A549 (cell line): ENCODE results near the gene GZF1. TPM values are rescaled to one million over a fixed set of nuclear protein-coding genes. Genes with fewer than 3 reads are reported as not detected.

ENCODE experiments used
- ATAC-seq, 2 experiments: fragments of 200-7000 bp in 1 of 2; fragments of >200 bp in 1 of 2; cut with Nextera tagmentation in 1 of 2; cut with Tn5 transposase in 1 of 2; 3 replicates each; pipeline versions ENCODE4 v1.8.0 to v1.9.1; 2018 to 2020; ENCODE audit warnings: mild to moderate bottlenecking in 1 of 2, moderate library complexity in 1 of 2
- CTCF ChIA-PET: fragments of 300-600 bp; sonication (Branson Sonifier 250); formaldehyde crosslinking; extraction: SDS; loops from one replicate; lab custom pipeline; 2021; ENCODE audit warnings: antibody characterized with exemption, inconsistent platforms; lab: Yijun Ruan, JAX
- POLR2A ChIA-PET: fragments of 350-600 bp; formaldehyde crosslinking; extraction: SDS; loops from one replicate; lab custom pipeline; 2021; ENCODE audit warnings: antibody characterized with exemption, inconsistent platforms; lab: Yijun Ruan, JAX
- DNase-seq, 2 experiments: peaks; one replicate each; pipeline versions ENCODE4 v3.0.0 to v3.0.0-alpha.2; 2011 to 2016; ENCODE audit warnings: low read depth in 1 of 2, low spot score in 1 of 2
- FAIRE-seq: peaks from 2 replicates; lab custom pipeline; 2011; peaks lifted over from hg19 to GRCh38; lab: Jason Lieb, UNC
- H3K27ac ChIP-seq, 2 experiments: fragments of >200 bp; sonication (Bioruptor Twin); formaldehyde crosslinking; 3 replicates each; pipeline ENCODE4 v1.5.1; 2016 to 2017
- H3K4me1 ChIP-seq: fragments of >200 bp; sonication (Bioruptor Twin); formaldehyde crosslinking; 3 replicates; pipeline ENCODE4 v1.6.1; 2016
- H3K4me2 ChIP-seq: fragments of >200 bp; sonication (Bioruptor Twin); formaldehyde crosslinking; 3 replicates; pipeline ENCODE4 v1.6.1; 2016
- H3K4me3 ChIP-seq: fragments of >200 bp; sonication (Bioruptor Twin); formaldehyde crosslinking; 3 replicates; pipeline ENCODE4 v1.5.1; 2016
- H3K9me3 ChIP-seq: fragments of >200 bp; sonication (Bioruptor Twin); formaldehyde crosslinking; 3 replicates; pipeline ENCODE4 v1.6.1; 2016
- ATOH8 ChIP-seq: fragments of 250-450 bp; sonication (Bioruptor Pico); IDR thresholded peaks from 2 replicates; pipeline ENCODE4 v1.5.0; 2020; ENCODE audit warnings: low read depth, mild to moderate bottlenecking, moderate library complexity
- BCL3 ChIP-seq: fragments of >200 bp; sonication (Bioruptor Twin); formaldehyde crosslinking; IDR thresholded peaks from 3 replicates; pipeline ENCODE4 v1.6.1; 2016
- BHLHE40 ChIP-seq: IDR thresholded peaks from 2 replicates; pipeline ENCODE4 v1.6.1; 2012; ENCODE audit warnings: low read depth, low read length, inconsistent platforms
- CBX2 ChIP-seq: fragments of 200-600 bp; sonication (generic); IDR thresholded peaks from 2 replicates; pipeline ENCODE4 v1.6.1; 2016; ENCODE audit warnings: low read depth, mild to moderate bottlenecking, borderline replicate concordance
- CEBPB ChIP-seq, 2 experiments: fragments of >200 bp in 1 of 2; sonication (Bioruptor Twin) in 1 of 2; formaldehyde crosslinking in 1 of 2; IDR thresholded peaks; 2 replicates each; pipeline ENCODE4 v1.6.1; 2012 to 2016
- EHMT2 ChIP-seq: fragments of 200-600 bp; sonication (generic); IDR thresholded peaks from 2 replicates; pipeline ENCODE4 v1.6.1; 2016; ENCODE audit warnings: antibody characterized with exemption, low read depth, mild to moderate bottlenecking, moderate library complexity
- ELK1 ChIP-seq: fragments of 150-350 bp; IDR thresholded peaks from 2 replicates; pipeline ENCODE4 v1.6.1; 2014; ENCODE audit warnings: low read depth, mild to moderate bottlenecking, low read length
- EP300 ChIP-seq, 2 experiments: fragments of >200 bp; sonication (Bioruptor Twin); formaldehyde crosslinking; IDR thresholded peaks; 2 replicates in 1 of 2; 3 replicates in 1 of 2; pipeline ENCODE4 v1.6.1; 2016 to 2017
- FOSL2 ChIP-seq, 2 experiments: fragments of 450-650 bp in 1 of 2; fragments of >200 bp in 1 of 2; sonication (Bioruptor Twin) in 1 of 2; formaldehyde crosslinking; IDR thresholded peaks; 2 replicates each; pipeline versions ENCODE4 v1.5.0 to v1.6.1; 2016 to 2020; ENCODE audit warnings: mild to moderate bottlenecking in 1 of 2, moderate library complexity in 1 of 2
- GATA3 ChIP-seq: IDR thresholded peaks from 2 replicates; pipeline ENCODE4 v1.6.1; 2012; ENCODE audit warnings: borderline replicate concordance
- HDAC2 ChIP-seq: fragments of 200-600 bp; sonication (generic); IDR thresholded peaks from 2 replicates; pipeline ENCODE4 v1.6.1; 2016
- HEYL ChIP-seq: fragments of 250-450 bp; sonication (Bioruptor Pico); IDR thresholded peaks from 2 replicates; pipeline ENCODE4 v1.8.0; 2021; ENCODE audit warnings: mild to moderate bottlenecking, moderate library complexity
- HOXB13 ChIP-seq: fragments of 250-450 bp; sonication (Bioruptor Pico); IDR thresholded peaks from 2 replicates; pipeline ENCODE4 v1.5.0; 2020; ENCODE audit warnings: low read depth, mild to moderate bottlenecking, moderate library complexity
- HOXB5 ChIP-seq: fragments of 250-450 bp; sonication (Bioruptor Pico); IDR thresholded peaks from 2 replicates; pipeline ENCODE4 v1.5.0; 2020; ENCODE audit warnings: mild to moderate bottlenecking, moderate library complexity
- JUN ChIP-seq, 2 experiments: fragments of >200 bp; sonication (Bioruptor Twin); formaldehyde crosslinking; IDR thresholded peaks; 2 replicates in 1 of 2; 3 replicates in 1 of 2; pipeline ENCODE4 v1.6.1; 2016 to 2017
- KDM1A ChIP-seq: fragments of 200-600 bp; sonication (generic); IDR thresholded peaks from 2 replicates; pipeline ENCODE4 v1.6.1; 2016; ENCODE audit warnings: low read depth, mild to moderate bottlenecking
- KDM5A ChIP-seq: fragments of 200-600 bp; sonication (generic); IDR thresholded peaks from 2 replicates; pipeline ENCODE4 v1.6.1; 2016; ENCODE audit warnings: antibody characterized with exemption, mild to moderate bottlenecking
- MAZ ChIP-seq: fragments of 150-350 bp; IDR thresholded peaks from 2 replicates; pipeline ENCODE4 v1.6.1; 2014; ENCODE audit warnings: antibody characterized with exemption, low read depth, low read length, borderline replicate concordance
- NFE2L2 ChIP-seq: fragments of 150-350 bp; conservative IDR thresholded peaks from 2 replicates; pipeline ENCODE4 v1.6.1; 2014; ENCODE audit warnings: low read length
- NPAS2 ChIP-seq: fragments of 250-450 bp; sonication (Bioruptor Pico); IDR thresholded peaks from 2 replicates; pipeline ENCODE4 v1.8.0; 2022; ENCODE audit warnings: mild to moderate bottlenecking, moderate library complexity, borderline replicate concordance
- NR3C1 ChIP-seq: fragments of >200 bp; sonication (Bioruptor Twin); formaldehyde crosslinking; IDR thresholded peaks from 3 replicates; pipeline ENCODE4 v1.6.1; 2017
- POLR2A ChIP-seq: IDR thresholded peaks from 2 replicates; pipeline ENCODE4 v1.6.1; 2012; ENCODE audit warnings: mild to moderate bottlenecking, low read length
- RCOR1 ChIP-seq: fragments of 150-350 bp; IDR thresholded peaks from 2 replicates; pipeline ENCODE4 v1.6.1; 2014; ENCODE audit warnings: antibody characterized with exemption, low read length, low read depth
- SREBF2 ChIP-seq: fragments of 450-650 bp; IDR thresholded peaks from 2 replicates; pipeline ENCODE4 v1.6.1; 2014; ENCODE audit warnings: mild to moderate bottlenecking, moderate library complexity
- ZFP36 ChIP-seq: fragments of 450-650 bp; IDR thresholded peaks from 2 replicates; pipeline ENCODE4 v1.6.1; 2014; ENCODE audit warnings: borderline replicate concordance; ENCODE audit not compliant: partially characterized antibody
- ZNF302 ChIP-seq: fragments of 250-450 bp; sonication (Bioruptor Pico); IDR thresholded peaks from 2 replicates; pipeline ENCODE4 v1.9.0; 2021; ENCODE audit warnings: inconsistent platforms, mild to moderate bottlenecking, moderate library complexity
- WGBS: methylation state at CpG from one replicate; pipeline ENCODE4 v1.1.6; 2017; ENCODE audit errors: missing lambda C conversion rate; 5-methylcytosine and 5-hydroxymethylcytosine counted together
- polyA plus RNA-seq, 4 experiments: library from polyadenylated mRNA; depleted of rRNA in 3 of 4; stranded (reverse); fragments of >200 nt; fragmentation: RNase III in 1 of 4; extraction: RNeasy Plus Mini Kit Qiagen cat#74134 plus additional on column Dnase treatment in 1 of 4; gene quantifications; 2 replicates in 3 of 4; 3 replicates in 1 of 4; pipeline ENCODE4 v1.2.3, GENCODE V29; 2011 to 2017
- TF ChIP-seq, protein P1 (sequence below): fragments of >200 bp; sonication (Bioruptor Twin); formaldehyde crosslinking; IDR thresholded peaks from 2 replicates; pipeline ENCODE4 v1.6.1; 2016
- TF ChIP-seq, protein P2 (sequence below): fragments of 200-600 bp; sonication (generic); IDR thresholded peaks from 2 replicates; pipeline ENCODE4 v1.6.1; 2016; ENCODE audit warnings: antibody characterized with exemption, mild to moderate bottlenecking, moderate library complexity
- TF ChIP-seq, protein P3 (sequence below): IDR thresholded peaks from 2 replicates; pipeline ENCODE4 v1.6.1; 2012
- TF ChIP-seq, protein P4 (sequence below): IDR thresholded peaks from 2 replicates; pipeline ENCODE4 v1.6.1; 2012; ENCODE audit warnings: low read depth, borderline replicate concordance

The GZF1 gene
- polyA plus RNA-seq, 2 of the 4 experiments (the other 2 are of a cell fraction) = 13.2 to 24.7 TPM

GRCh38 chr20:23350196-23350903, 11.6 kb upstream of the GZF1 start, which contains the start of gene NXT1:
TSS of gene NXT1 (plus strand) at chr20:23350791. CDS start at chr20:23354042, 3,251 bp downstream.
- CTCF ChIA-PET = interaction anchor here (0.6 to 3.3 kb wide), 17 partner anchors 8 to 1012 kb away, joined by 3 to 36 read pairs (median 5); partner anchors contain the start of genes GZF1 and NAPB
- peak within 1 kb of the TSS; percentile 81 for H3K4me3 ChIP-seq
- H3K9me3 ChIP-seq = no peaks in the 10 kb centered on the region
- POLR2A ChIA-PET = interaction anchor here (0.6 to 2.6 kb wide), 34 partner anchors 10 to 1016 kb away, joined by 3 to 92 read pairs (median 4); partner anchors contain the start of genes GZF1, NAPB and THBD
- peak within 1 kb of the TSS; percentile 94 to 95 for H3K27ac ChIP-seq
- WGBS = 2% methylated on average over 56 of the region's 65 CpGs
- DNase-seq (peak; percentile 95 to 99), ATAC-seq (peak; percentile 86 to 93), FAIRE-seq (peak; percentile 93)
- peak within 1 kb of the TSS; percentile 89 for H3K4me2 ChIP-seq
- peaks cover 21% of the 10 kb centered on the region for H3K4me1 ChIP-seq
- TF ChIP-seq ZFP36 (no peak), BCL3 (peak; percentile 36; the same call in 2 of the 3 replicates), JUN (IDR thresholded peaks at IDR 0.05) (peak; percentile 85 to 93; a peak in 4 of 5 replicates), KDM5A (no peak), HEYL (CRISPR knock-in tag) (no peak; the same call in 1 of the 2 replicates), NR3C1 (no peak), GATA3 (peak; percentile 16; the same call in 1 of the 2 replicates), BHLHE40 (no peak), HDAC2 (peak; percentile 34; the same call in 1 of the 2 replicates), MAZ (no peak), HOXB5 (peak; percentile 73; the same call in 1 of the 2 replicates), ZNF302 (CRISPR knock-in tag) (no peak), FOSL2 (IDR thresholded peaks at IDR 0.05) (no peak), FOSL2 (CRISPR knock-in tag; IDR thresholded peaks at IDR 0.05) (peak; percentile 14; the same call in 1 of the 2 replicates), RCOR1 (no peak), POLR2A (peak; percentile 79), NFE2L2 (no peak), EP300 (IDR thresholded peaks at IDR 0.05) (no peak; a peak in 1 of 5 replicates), SREBF2 (no peak), CBX2 (no peak), HOXB13 (CRISPR knock-in tag) (no peak; the same call in 1 of the 2 replicates), NPAS2 (CRISPR knock-in tag) (no peak), ELK1 (no peak), CEBPB (IDR thresholded peaks at IDR 0.05) (no peak), EHMT2 (no peak), KDM1A (no peak), ATOH8 (CRISPR knock-in tag) (peak; percentile 26; the same call in 1 of the 2 replicates)
- TF ChIP-seq, protein P1, sequence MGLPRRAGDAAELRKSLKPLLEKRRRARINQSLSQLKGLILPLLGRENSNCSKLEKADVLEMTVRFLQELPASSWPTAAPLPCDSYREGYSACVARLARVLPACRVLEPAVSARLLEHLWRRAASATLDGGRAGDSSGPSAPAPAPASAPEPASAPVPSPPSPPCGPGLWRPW = no peak
- TF ChIP-seq, protein P2, sequence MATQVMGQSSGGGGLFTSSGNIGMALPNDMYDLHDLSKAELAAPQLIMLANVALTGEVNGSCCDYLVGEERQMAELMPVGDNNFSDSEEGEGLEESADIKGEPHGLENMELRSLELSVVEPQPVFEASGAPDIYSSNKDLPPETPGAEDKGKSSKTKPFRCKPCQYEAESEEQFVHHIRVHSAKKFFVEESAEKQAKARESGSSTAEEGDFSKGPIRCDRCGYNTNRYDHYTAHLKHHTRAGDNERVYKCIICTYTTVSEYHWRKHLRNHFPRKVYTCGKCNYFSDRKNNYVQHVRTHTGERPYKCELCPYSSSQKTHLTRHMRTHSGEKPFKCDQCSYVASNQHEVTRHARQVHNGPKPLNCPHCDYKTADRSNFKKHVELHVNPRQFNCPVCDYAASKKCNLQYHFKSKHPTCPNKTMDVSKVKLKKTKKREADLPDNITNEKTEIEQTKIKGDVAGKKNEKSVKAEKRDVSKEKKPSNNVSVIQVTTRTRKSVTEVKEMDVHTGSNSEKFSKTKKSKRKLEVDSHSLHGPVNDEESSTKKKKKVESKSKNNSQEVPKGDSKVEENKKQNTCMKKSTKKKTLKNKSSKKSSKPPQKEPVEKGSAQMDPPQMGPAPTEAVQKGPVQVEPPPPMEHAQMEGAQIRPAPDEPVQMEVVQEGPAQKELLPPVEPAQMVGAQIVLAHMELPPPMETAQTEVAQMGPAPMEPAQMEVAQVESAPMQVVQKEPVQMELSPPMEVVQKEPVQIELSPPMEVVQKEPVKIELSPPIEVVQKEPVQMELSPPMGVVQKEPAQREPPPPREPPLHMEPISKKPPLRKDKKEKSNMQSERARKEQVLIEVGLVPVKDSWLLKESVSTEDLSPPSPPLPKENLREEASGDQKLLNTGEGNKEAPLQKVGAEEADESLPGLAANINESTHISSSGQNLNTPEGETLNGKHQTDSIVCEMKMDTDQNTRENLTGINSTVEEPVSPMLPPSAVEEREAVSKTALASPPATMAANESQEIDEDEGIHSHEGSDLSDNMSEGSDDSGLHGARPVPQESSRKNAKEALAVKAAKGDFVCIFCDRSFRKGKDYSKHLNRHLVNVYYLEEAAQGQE = peak; percentile 43; the same call in 1 of the 2 replicates
- TF ChIP-seq, protein P3, sequence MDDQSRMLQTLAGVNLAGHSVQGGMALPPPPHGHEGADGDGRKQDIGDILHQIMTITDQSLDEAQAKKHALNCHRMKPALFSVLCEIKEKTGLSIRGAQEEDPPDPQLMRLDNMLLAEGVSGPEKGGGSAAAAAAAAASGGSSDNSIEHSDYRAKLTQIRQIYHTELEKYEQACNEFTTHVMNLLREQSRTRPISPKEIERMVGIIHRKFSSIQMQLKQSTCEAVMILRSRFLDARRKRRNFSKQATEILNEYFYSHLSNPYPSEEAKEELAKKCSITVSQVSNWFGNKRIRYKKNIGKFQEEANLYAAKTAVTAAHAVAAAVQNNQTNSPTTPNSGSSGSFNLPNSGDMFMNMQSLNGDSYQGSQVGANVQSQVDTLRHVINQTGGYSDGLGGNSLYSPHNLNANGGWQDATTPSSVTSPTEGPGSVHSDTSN = peak; percentile 98
- TF ChIP-seq, protein P4, sequence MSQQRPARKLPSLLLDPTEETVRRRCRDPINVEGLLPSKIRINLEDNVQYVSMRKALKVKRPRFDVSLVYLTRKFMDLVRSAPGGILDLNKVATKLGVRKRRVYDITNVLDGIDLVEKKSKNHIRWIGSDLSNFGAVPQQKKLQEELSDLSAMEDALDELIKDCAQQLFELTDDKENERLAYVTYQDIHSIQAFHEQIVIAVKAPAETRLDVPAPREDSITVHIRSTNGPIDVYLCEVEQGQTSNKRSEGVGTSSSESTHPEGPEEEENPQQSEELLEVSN = peak; percentile 89
